HCT116 (cell line): ENCODE measurements around the gene COX4I2. TPM values are rescaled to one million over a fixed set of nuclear protein-coding genes. Genes with fewer than 3 reads are reported as not detected.

Experiments used
- ATAC-seq: fragments of 200-7000 bp; cut with Tn5 transposase; 2 replicates; pipeline ENCODE4 v1.9.1; 2020; ENCODE audit warnings: mild to moderate bottlenecking, moderate library complexity
- BruUV-seq: library from RNA; stranded (reverse); fragments of 400-500 nt; replicated peaks from 2 replicates; lab custom pipeline; 2021; lab: Mats Ljungman, UMichigan
- CTCF ChIA-PET: fragments of 300-600 bp; sonication (Branson Sonifier 250); formaldehyde crosslinking; loops from one replicate; lab custom pipeline; 2021; ENCODE audit warnings: antibody characterized with exemption; lab: Charles Lee
- POLR2A ChIA-PET: fragments of 300-600, 350-600 bp; sonication (Branson Sonifier 250); formaldehyde crosslinking; loops from one replicate; lab custom pipeline; 2021; ENCODE audit warnings: antibody characterized with exemption; lab: Charles Lee
- RAD21 ChIA-PET, 2 experiments: fragments of 300-600 bp; sonication (Branson Sonifier 250); formaldehyde crosslinking; loops; one replicate each; lab custom pipeline; 2023; ENCODE audit warnings: low total read pairs in 2 of 2; ENCODE audit not compliant: uncharacterized antibody in 2 of 2, unreplicated experiment in 2 of 2, low non-redundant PET in 1 of 2; lab: Charles Lee
- DNase-seq: peaks from one replicate; pipeline ENCODE4 v3.0.0-alpha.2; 2010; ENCODE audit warnings: low read depth, low spot score
- H2AFZ ChIP-seq: fragments of 200-600 bp; shearing (Covaris generic), sonication (generic); 2 replicates; pipeline ENCODE4 v1.6.1; 2017; ENCODE audit warnings: low read depth, mixed run types, mixed read lengths, antibody characterized with exemption, low read length; ENCODE audit not compliant: poor library complexity, severe bottlenecking
- H3K27ac ChIP-seq: 2 replicates; pipeline ENCODE4 v1.5.1; 2012; ENCODE audit warnings: low read depth, low read length
- H3K27me3 ChIP-seq: fragments of 200-600 bp; sonication (generic); 2 replicates; pipeline ENCODE4 v1.6.1; 2016; ENCODE audit warnings: mixed run types, low read length, mixed read lengths; ENCODE audit not compliant: insufficient read depth
- H3K36me3 ChIP-seq, 2 experiments: fragments of 200-500 bp in 1 of 2; fragments of 200-600 bp in 1 of 2; sonication (Bioruptor generic) in 1 of 2; sonication (generic) in 1 of 2; 2 replicates each; pipeline versions ENCODE4 v1.5.1 to v1.6.1; 2014 to 2016; ENCODE audit warnings: low read length in 2 of 2, inconsistent platforms in 1 of 2, mixed read lengths in 1 of 2, mixed run types in 1 of 2; ENCODE audit not compliant: insufficient read depth in 2 of 2, control insufficient read depth in 1 of 2
- H3K4me1 ChIP-seq, 2 experiments: fragments of 200-600 bp in 1 of 2; sonication (generic) in 1 of 2; 2 replicates each; pipeline versions ENCODE4 v1.5.1 to v1.6.1; 2012 to 2017; ENCODE audit warnings: low read length in 2 of 2, inconsistent platforms in 1 of 2, mild to moderate bottlenecking in 1 of 2, mixed read lengths in 1 of 2, mixed run types in 1 of 2, moderate library complexity in 1 of 2; ENCODE audit not compliant: insufficient read depth in 2 of 2, control insufficient read depth in 1 of 2
- H3K4me2 ChIP-seq: fragments of 200-600 bp; sonication (generic); 2 replicates; pipeline ENCODE4 v1.6.1; 2017; ENCODE audit warnings: mixed run types, low read length, mixed read lengths
- H3K4me3 ChIP-seq, 2 experiments: fragments of 200-600 bp in 1 of 2; sonication (generic) in 1 of 2; replicated peaks in 1 of 2; 2 replicates each; pipeline ENCODE4 v1.5.1; 2011 to 2016; ENCODE audit warnings: low read length in 2 of 2, control low read depth in 1 of 2, low read depth in 1 of 2, mild to moderate bottlenecking in 1 of 2, mixed read lengths in 1 of 2, mixed run types in 1 of 2
- H3K79me2 ChIP-seq: fragments of 200-600 bp; sonication (generic); 2 replicates; pipeline ENCODE4 v1.6.1; 2017; ENCODE audit warnings: mild to moderate bottlenecking, mixed run types, low read length, moderate library complexity, mixed read lengths; ENCODE audit not compliant: insufficient read depth
- H3K9ac ChIP-seq: fragments of 200-600 bp; sonication (generic); 2 replicates; pipeline ENCODE4 v1.6.1; 2016; ENCODE audit warnings: low read length, mixed read lengths
- H3K9me2 ChIP-seq: fragments of 200-600 bp; sonication (generic), shearing (Covaris generic); 2 replicates; pipeline ENCODE4 v1.6.1; 2017; ENCODE audit warnings: mixed run types, mild to moderate bottlenecking, moderate library complexity; ENCODE audit not compliant: insufficient read depth
- H3K9me3 ChIP-seq, 2 experiments: fragments of 200-500 bp in 1 of 2; fragments of 200-600 bp in 1 of 2; sonication (Bioruptor generic) in 1 of 2; sonication (generic) in 1 of 2; 2 replicates each; pipeline ENCODE4 v1.6.1; 2014 to 2017; ENCODE audit warnings: low read length in 2 of 2, mixed read lengths in 2 of 2, inconsistent platforms in 1 of 2, low read depth in 1 of 2, mild to moderate bottlenecking in 1 of 2, mixed run types in 1 of 2, moderate library complexity in 1 of 2; ENCODE audit not compliant: control insufficient read depth in 1 of 2, insufficient read depth in 1 of 2
- H4K20me1 ChIP-seq: fragments of 200-600 bp; sonication (generic), shearing (Covaris generic); 2 replicates; pipeline ENCODE4 v1.6.1; 2017; ENCODE audit warnings: mixed run types, mild to moderate bottlenecking, moderate library complexity; ENCODE audit not compliant: insufficient read depth
- CEBPB ChIP-seq: IDR thresholded peaks from 2 replicates; pipeline ENCODE4 v1.6.1; 2012; ENCODE audit warnings: low read depth
- EGR1 ChIP-seq: IDR thresholded peaks from 2 replicates; pipeline ENCODE4 v1.6.1; 2012; ENCODE audit warnings: low read depth
- ELF1 ChIP-seq: IDR thresholded peaks from 2 replicates; pipeline ENCODE4 v1.6.1; 2012; ENCODE audit warnings: low read depth, borderline replicate concordance
- EZH2 ChIP-seq: fragments of 200-600 bp; sonication (generic); IDR thresholded peaks from 2 replicates; pipeline ENCODE4 v1.6.1; 2017; ENCODE audit warnings: antibody characterized with exemption, mixed run types
- EZH2phosphoT487 ChIP-seq: fragments of 200-600 bp; IDR thresholded peaks from 2 replicates; pipeline ENCODE4 v1.6.1; 2018; ENCODE audit warnings: antibody characterized with exemption, borderline replicate concordance
- JUND ChIP-seq: IDR thresholded peaks from 2 replicates; pipeline ENCODE4 v1.6.1; 2012
- POLR2A ChIP-seq: IDR thresholded peaks from 2 replicates; pipeline ENCODE4 v1.7.0; 2011; ENCODE audit warnings: borderline replicate concordance; ENCODE audit not compliant: insufficient read depth, insufficient read length; ENCODE audit errors: extremely low read depth
- POLR2AphosphoS5 ChIP-seq: IDR thresholded peaks from 2 replicates; pipeline ENCODE4 v1.6.1; 2011; ENCODE audit warnings: mild to moderate bottlenecking, low read depth, low read length, moderate library complexity
- RAD21 ChIP-seq: IDR thresholded peaks from 2 replicates; pipeline ENCODE4 v1.6.1; 2012; ENCODE audit warnings: low read depth, mild to moderate bottlenecking
- SIN3A ChIP-seq: IDR thresholded peaks from 2 replicates; pipeline ENCODE4 v1.6.1; 2012; ENCODE audit warnings: low read depth
- SP1 ChIP-seq: IDR thresholded peaks from 2 replicates; pipeline ENCODE4 v1.6.1; 2012; ENCODE audit warnings: low read depth
- SRF ChIP-seq: IDR thresholded peaks from 2 replicates; pipeline ENCODE4 v1.6.1; 2012; ENCODE audit warnings: low read depth
- TCF7L2 ChIP-seq: IDR thresholded peaks from 2 replicates; pipeline ENCODE4 v1.7.0; 2011; ENCODE audit warnings: borderline replicate concordance, inconsistent platforms; ENCODE audit not compliant: insufficient read depth, insufficient read length; ENCODE audit errors: extremely low read depth
- YY1 ChIP-seq: IDR thresholded peaks from 2 replicates; pipeline ENCODE4 v1.6.1; 2011; ENCODE audit warnings: low read length, low read depth, moderate library complexity, mild to moderate bottlenecking; ENCODE audit not compliant: insufficient replicate concordance; ENCODE audit errors: extremely low read depth
- intact Hi-C: fragments of 100-400 bp; cut with micrococcal nuclease; formaldehyde crosslinking; loops from 2 replicates; pipeline ENCODE4 v1.10.0; 2022
- total RNA-seq: library from RNA; stranded (reverse); gene quantifications from one replicate; pipeline ENCODE4 v1.2.1, GENCODE V29; 2021; ENCODE audit not compliant: unreplicated experiment
- TF ChIP-seq, protein P1 (sequence below): IDR thresholded peaks from 2 replicates; pipeline ENCODE4 v1.6.1; 2011; ENCODE audit warnings: mild to moderate bottlenecking, low read length, moderate library complexity; ENCODE audit not compliant: insufficient replicate concordance; ENCODE audit errors: extremely low read depth
- TF ChIP-seq, protein P2 (sequence below): IDR thresholded peaks from 2 replicates; pipeline ENCODE4 v1.6.1; 2012

Gene COX4I2
- total RNA-seq, 1 experiment from 2014 or later = not detected

DNA sequence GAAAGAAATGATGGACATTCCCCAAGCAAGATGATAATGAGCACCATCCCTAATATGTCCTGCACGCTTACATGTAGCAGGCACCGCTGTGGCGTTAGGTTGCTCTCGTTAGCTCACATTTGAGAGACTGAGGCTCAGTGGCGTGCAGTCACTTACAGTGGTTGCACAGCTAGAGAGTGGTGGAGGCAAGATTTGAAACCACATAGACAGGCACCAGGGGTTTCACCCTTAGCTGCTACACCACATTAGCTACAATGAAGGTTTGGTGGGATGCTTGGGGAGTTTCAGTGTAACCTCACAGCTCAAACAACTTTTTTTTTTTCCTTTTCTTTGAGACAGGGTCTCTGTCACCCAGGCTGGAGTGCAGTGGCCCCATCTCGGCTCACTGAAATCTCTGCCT, 3.7 kb downstream of the COX4I2 start:
- Histone ChIP-seq H3K9ac (no peak overlapping the region), H3K27me3 (no peaks in the 10 kb centered on the region), H3K4me3 (no peak overlapping the region), H3K9me2 (no peaks in the 10 kb centered on the region), H3K36me3 (no peaks in the 10 kb centered on the region), H3K9me3 (no peaks in the 10 kb centered on the region), H3K4me1 (peaks cover 15 to 28% of the 10 kb centered on the region in 2 experiments), H3K4me2 (no peak overlapping the region), H4K20me1 (no peaks in the 10 kb centered on the region), H2AFZ (no peak overlapping the region), H3K79me2 (no peaks in the 10 kb centered on the region), H3K27ac (no peak overlapping the region)
- no peak for ATAC-seq
- ChIA-PET POLR2A (interaction anchor here (0.7 to 0.9 kb wide), 2 partner anchors 81 to 82 kb away, joined by 3 read pairs; no protein-coding TSS in a partner anchor), CTCF (interaction anchor here (1.7 kb wide), 1 partner anchor 20 kb away, joined by 7 read pairs; no protein-coding TSS in a partner anchor), RAD21 (no interaction called here)
- intact Hi-C loops = no loop called here
- BruUV-seq = no TSS peak
- DNase-seq = no peak
- TF ChIP-seq TCF7L2 (no peak), EZH2phosphoT487 (no peak), YY1 (no peak), ELF1 (no peak), CEBPB (no peak), SRF (no peak), POLR2A (no peak), RAD21 (no peak), POLR2AphosphoS5 (no peak), SIN3A (no peak), EZH2 (no peak), JUND (no peak), EGR1 (no peak), SP1 (no peak)
- TF ChIP-seq, protein P1, sequence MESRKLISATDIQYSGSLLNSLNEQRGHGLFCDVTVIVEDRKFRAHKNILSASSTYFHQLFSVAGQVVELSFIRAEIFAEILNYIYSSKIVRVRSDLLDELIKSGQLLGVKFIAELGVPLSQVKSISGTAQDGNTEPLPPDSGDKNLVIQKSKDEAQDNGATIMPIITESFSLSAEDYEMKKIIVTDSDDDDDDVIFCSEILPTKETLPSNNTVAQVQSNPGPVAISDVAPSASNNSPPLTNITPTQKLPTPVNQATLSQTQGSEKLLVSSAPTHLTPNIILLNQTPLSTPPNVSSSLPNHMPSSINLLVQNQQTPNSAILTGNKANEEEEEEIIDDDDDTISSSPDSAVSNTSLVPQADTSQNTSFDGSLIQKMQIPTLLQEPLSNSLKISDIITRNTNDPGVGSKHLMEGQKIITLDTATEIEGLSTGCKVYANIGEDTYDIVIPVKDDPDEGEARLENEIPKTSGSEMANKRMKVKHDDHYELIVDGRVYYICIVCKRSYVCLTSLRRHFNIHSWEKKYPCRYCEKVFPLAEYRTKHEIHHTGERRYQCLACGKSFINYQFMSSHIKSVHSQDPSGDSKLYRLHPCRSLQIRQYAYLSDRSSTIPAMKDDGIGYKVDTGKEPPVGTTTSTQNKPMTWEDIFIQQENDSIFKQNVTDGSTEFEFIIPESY = no peak
- TF ChIP-seq, protein P2, sequence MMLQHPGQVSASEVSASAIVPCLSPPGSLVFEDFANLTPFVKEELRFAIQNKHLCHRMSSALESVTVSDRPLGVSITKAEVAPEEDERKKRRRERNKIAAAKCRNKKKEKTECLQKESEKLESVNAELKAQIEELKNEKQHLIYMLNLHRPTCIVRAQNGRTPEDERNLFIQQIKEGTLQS = no peak
